ENCODE data around the gene SUMF2.
"Not testable (repeated sequence)": the region's sequence is repeated elsewhere in the genome, so short reads cannot be mapped to it uniquely, and the experiment has no call there.

GRCh38 chr7:56092388-56092787 lies 28.3 kb downstream of the SUMF2 start:
- not testable (repeated sequence) for TF ChIP-seq YEATS2 (CRISPR knock-in tag; IDR thresholded peaks at IDR 0.05; ENCODE audit: borderline replicate concordance); REST (IDR thresholded peaks at IDR 0.05; ENCODE audit: borderline replicate concordance in 1 of 2, low read depth in 1 of 2, low read length in 2 of 2); POLR2A (IDR thresholded peaks at IDR 0.05; ENCODE audit: insufficient read depth in 1 of 2, low read depth in 2 of 2, low read length in 2 of 2); TARDBP (CRISPR knock-in tag; IDR thresholded peaks at IDR 0.05); PHB2 (IDR thresholded peaks at IDR 0.05; ENCODE audit: partially characterized antibody); DMAP1 (CRISPR knock-in tag; IDR thresholded peaks at IDR 0.05)

Data from HepG2 (cell line).